H9 (cell line): ENCODE results near the gene ITPK1. TPM values are rescaled to one million over a fixed set of nuclear protein-coding genes. Genes with fewer than 3 reads are reported as not detected.

ENCODE experiments used
- DNase-seq: peaks from one replicate; pipeline ENCODE4 v3.0.0-alpha.2; 2017
- H2AFZ ChIP-seq: one replicate; pipeline ENCODE4 v1.6.1; 2013; ENCODE audit warnings: mild to moderate bottlenecking, low read length, control low read depth, moderate library complexity
- H2AK5ac ChIP-seq: 2 replicates; pipeline ENCODE4 v1.6.1; 2013; ENCODE audit warnings: low read length, control low read depth, mixed read lengths; ENCODE audit not compliant: insufficient read length
- H2BK120ac ChIP-seq: one replicate; pipeline ENCODE4 v1.6.1; 2013; ENCODE audit warnings: low read depth, mild to moderate bottlenecking, low read length, control low read depth, inconsistent platforms; ENCODE audit not compliant: poor library complexity, severe bottlenecking
- H2BK12ac ChIP-seq: 2 replicates; pipeline ENCODE4 v1.6.1; 2013; ENCODE audit warnings: low read length, control low read depth, mixed read lengths, low read depth; ENCODE audit not compliant: insufficient read length
- H2BK15ac ChIP-seq: 2 replicates; pipeline ENCODE4 v1.6.1; 2013; ENCODE audit warnings: low read depth, low read length, control low read depth
- H2BK20ac ChIP-seq: one replicate; pipeline ENCODE4 v1.6.1; 2013; ENCODE audit warnings: low read depth, mild to moderate bottlenecking, low read length, control low read depth, inconsistent platforms; ENCODE audit not compliant: poor library complexity, severe bottlenecking
- H2BK5ac ChIP-seq: 2 replicates; pipeline ENCODE4 v1.6.1; 2013; ENCODE audit warnings: low read length, control low read depth, mixed read lengths; ENCODE audit not compliant: insufficient read length
- H3K14ac ChIP-seq: 2 replicates; pipeline ENCODE4 v1.6.1; 2013; ENCODE audit warnings: low read length, control low read depth; ENCODE audit not compliant: insufficient read depth
- H3K18ac ChIP-seq: 2 replicates; pipeline ENCODE4 v1.6.1; 2013; ENCODE audit warnings: low read depth, mild to moderate bottlenecking, mixed read lengths, low read length, control low read depth; ENCODE audit not compliant: insufficient read length
- H3K23ac ChIP-seq: 2 replicates; pipeline ENCODE4 v1.6.1; 2013; ENCODE audit warnings: low read length, control low read depth, mixed read lengths, low read depth; ENCODE audit not compliant: insufficient read length
- H3K23me2 ChIP-seq: 2 replicates; pipeline ENCODE4 v1.6.1; 2013; ENCODE audit warnings: low read depth, mild to moderate bottlenecking, mixed read lengths, low read length, control low read depth; ENCODE audit not compliant: insufficient read length, poor library complexity, severe bottlenecking
- H3K27ac ChIP-seq: 2 replicates; pipeline ENCODE4 v1.5.1; 2013; ENCODE audit warnings: low read length, control low read depth, mixed read lengths, low read depth; ENCODE audit not compliant: insufficient read length
- H3K27me3 ChIP-seq: 2 replicates; pipeline ENCODE4 v1.6.1; 2013; ENCODE audit warnings: low read length, control low read depth, inconsistent platforms; ENCODE audit not compliant: insufficient read depth
- H3K4ac ChIP-seq: 2 replicates; pipeline ENCODE4 v1.6.1; 2013; ENCODE audit warnings: low read depth, mild to moderate bottlenecking, control low read depth, inconsistent platforms, low read length, moderate library complexity
- H3K4me1 ChIP-seq: 2 replicates; pipeline ENCODE4 v1.6.1; 2013; ENCODE audit warnings: low read length, control low read depth, inconsistent platforms; ENCODE audit not compliant: insufficient read depth
- H3K4me2 ChIP-seq: 2 replicates; pipeline ENCODE4 v1.6.1; 2013; ENCODE audit warnings: low read length, control low read depth, mixed read lengths; ENCODE audit not compliant: insufficient read length, insufficient read depth
- H3K56ac ChIP-seq: 2 replicates; pipeline ENCODE4 v1.6.1; 2013; ENCODE audit warnings: low read depth, mild to moderate bottlenecking, mixed read lengths, low read length, control low read depth; ENCODE audit not compliant: insufficient read length
- H3K79me1 ChIP-seq: 2 replicates; pipeline ENCODE4 v1.6.1; 2013; ENCODE audit warnings: low read depth, mild to moderate bottlenecking, moderate library complexity, low read length, control low read depth, inconsistent platforms; ENCODE audit not compliant: insufficient read depth, poor library complexity, severe bottlenecking
- H3K79me2 ChIP-seq: 2 replicates; pipeline ENCODE4 v1.6.1; 2013; ENCODE audit warnings: low read length, control low read depth, inconsistent platforms; ENCODE audit not compliant: insufficient read depth
- H3K9ac ChIP-seq: 2 replicates; pipeline ENCODE4 v1.6.1; 2013; ENCODE audit warnings: low read length, control low read depth, mixed read lengths; ENCODE audit not compliant: insufficient read length; ENCODE audit errors: extremely low read depth
- H3K9me3 ChIP-seq: one replicate; pipeline ENCODE4 v1.6.1; 2013; ENCODE audit warnings: low read depth, low read length, inconsistent platforms; ENCODE audit not compliant: control insufficient read depth
- H3T11ph ChIP-seq: one replicate; pipeline ENCODE4 v1.6.1; 2013; ENCODE audit warnings: mild to moderate bottlenecking, low read length, control low read depth, inconsistent platforms
- H4K20me1 ChIP-seq: one replicate; pipeline ENCODE4 v1.6.1; 2013; ENCODE audit not compliant: control insufficient read depth, insufficient read length, insufficient read depth
- H4K5ac ChIP-seq: 2 replicates; pipeline ENCODE4 v1.6.1; 2013; ENCODE audit warnings: low read depth, mild to moderate bottlenecking, mixed read lengths, low read length, control low read depth; ENCODE audit not compliant: insufficient read length
- H4K8ac ChIP-seq: replicated peaks from 2 replicates; pipeline ENCODE4 v1.6.1; 2013; ENCODE audit warnings: low read length, control low read depth, mixed read lengths, low read depth; ENCODE audit not compliant: insufficient read length
- H4K91ac ChIP-seq: 2 replicates; pipeline ENCODE4 v1.6.1; 2013; ENCODE audit warnings: low read depth, mild to moderate bottlenecking, moderate library complexity, mixed read lengths, low read length, control low read depth; ENCODE audit not compliant: insufficient read length
- H3K27ac Mint-ChIP-seq, 3 experiments: 2 replicates in 2 of 3; 3 replicates in 1 of 3; pipeline ENCODE4 v1.8.0; 2020 to 2021; ENCODE audit warnings: mixed read lengths in 3 of 3, mild to moderate bottlenecking in 1 of 3, moderate library complexity in 1 of 3
- H3K27me3 Mint-ChIP-seq: 2 replicates; pipeline ENCODE4 v1.8.0; 2021; ENCODE audit warnings: low read depth, mild to moderate bottlenecking, moderate library complexity, mixed read lengths
- H3K36me3 Mint-ChIP-seq, 3 experiments: 2 replicates in 2 of 3; 3 replicates in 1 of 3; pipeline ENCODE4 v1.8.0; 2020 to 2021; ENCODE audit warnings: low read depth in 3 of 3, mixed read lengths in 3 of 3; ENCODE audit not compliant: insufficient read depth in 1 of 3
- H3K4me1 Mint-ChIP-seq, 2 experiments: 2 replicates each; pipeline ENCODE4 v1.8.0; 2020; ENCODE audit warnings: mixed read lengths in 2 of 2
- H3K4me3 Mint-ChIP-seq, 2 experiments: 2 replicates in 1 of 2; 3 replicates in 1 of 2; pipeline ENCODE4 v1.8.0; 2020 to 2021; ENCODE audit warnings: mild to moderate bottlenecking in 2 of 2, mixed read lengths in 2 of 2, moderate library complexity in 1 of 2
- H3K9me3 Mint-ChIP-seq, 2 experiments: 2 replicates in 1 of 2; 3 replicates in 1 of 2; pipeline ENCODE4 v1.8.0; 2020; ENCODE audit warnings: mild to moderate bottlenecking in 2 of 2, mixed read lengths in 2 of 2, moderate library complexity in 1 of 2
- CTCF ChIP-seq: fragments of 200-600 bp; sonication (generic); conservative IDR thresholded peaks from 3 replicates; pipeline ENCODE4 v1.8.0; 2021; ENCODE audit warnings: antibody characterized with exemption, mild to moderate bottlenecking
- WGBS: extraction: QIAGEN DNeasy Blood & Tissue Kit; methylation state at CpG from one replicate; pipeline ENCODE4 v1.1.7; 2013; ENCODE audit warnings: missing lambda C conversion rate, low lambda C conversion rate, mixed read lengths; ENCODE audit not compliant: insufficient read length; ENCODE audit errors: extremely low coverage; 5-methylcytosine and 5-hydroxymethylcytosine counted together
- total RNA-seq: library from RNA; stranded (reverse); gene quantifications from 2 replicates; pipeline ENCODE4 v1.2.1, GENCODE V29; 2021

Gene ITPK1
- total RNA-seq, 1 experiment from 2014 or later = 92.7 TPM

- Histone ChIP-seq H3T11ph (no peak overlapping the region), H4K91ac (no peak overlapping the region), H3K9ac (no peak overlapping the region), H3K79me2 (peaks cover 30% of the 10 kb centered on the region; the same call in 1 of the 2 replicates), H2BK15ac (no peak overlapping the region), H2AFZ (no peak overlapping the region), H4K20me1 (no peaks in the 10 kb centered on the region), H3K4me1 (peaks cover 4% of the 10 kb centered on the region; the same call in 1 of the 2 replicates), H2AK5ac (no peak overlapping the region), H3K18ac (no peak overlapping the region), H3K23me2 (no peaks in the 10 kb centered on the region), H3K14ac (no peak overlapping the region), H3K9me3 (no peaks in the 10 kb centered on the region), H4K5ac (no peak overlapping the region), H3K79me1 (peaks cover 11% of the 10 kb centered on the region), H2BK5ac (no peak overlapping the region), H4K8ac (no peak overlapping the region), H3K23ac (no peak overlapping the region), H2BK20ac (no peak overlapping the region), H3K27ac (no peak overlapping the region), H2BK12ac (no peak overlapping the region), H3K56ac (no peak overlapping the region), H3K4me2 (no peak overlapping the region), H3K4ac (no peak overlapping the region), H3K27me3 (no peaks in the 10 kb centered on the region), H2BK120ac (no peak overlapping the region)
- WGBS = no CpG with 5 or more reads among the region's 10 CpGs
- Mint-ChIP-seq H3K27me3 (no peaks in the 10 kb centered on the region), H3K27ac (peak overlapping the region; percentile 35 to 61 (median 40); a peak in 3 of 7 replicates), H3K4me1 (peaks cover 32 to 52% of the 10 kb centered on the region in 2 experiments), H3K9me3 (no peaks in the 10 kb centered on the region), H3K36me3 (no peaks in the 10 kb centered on the region; a peak in 1 of 7 replicates), H3K4me3 (no peak overlapping the region)
- no peak for DNase-seq
- TF ChIP-seq CTCF = no peak
Measured at GRCh38 chr14:93102141-93102540, 13.6 kb downstream of the ITPK1 start.
